Hepatocyte (in vitro differentiated cells): Measurements from ENCODE around the gene AVEN. TPM values are rescaled to one million over a fixed set of nuclear protein-coding genes. Genes with fewer than 3 reads are reported as not detected.
A peak's percentile ranks its signal among the peaks of the same experiment; 100 is the strongest.

Experiments used
- DNase-seq: peaks from one replicate; pipeline ENCODE4 v3.0.0-alpha.2; 2016; ENCODE audit warnings: low spot score
- H2AFZ ChIP-seq: fragments of 200-600 bp; sonication (generic); 2 replicates; pipeline ENCODE4 v1.6.0; 2016; ENCODE audit warnings: antibody characterized with exemption, mild to moderate bottlenecking
- H3K27ac ChIP-seq: fragments of 200-600 bp; sonication (generic); 2 replicates; pipeline ENCODE4 v1.5.1; 2016; ENCODE audit warnings: mild to moderate bottlenecking
- H3K27me3 ChIP-seq: fragments of 200-600 bp; sonication (generic); 2 replicates; pipeline ENCODE4 v1.6.1; 2016
- H3K36me3 ChIP-seq: fragments of 200-600 bp; sonication (generic); replicated peaks from 2 replicates; pipeline ENCODE4 v1.5.1; 2016; ENCODE audit warnings: low read depth; ENCODE audit not compliant: insufficient read depth
- H3K4me1 ChIP-seq: fragments of 200-600 bp; sonication (generic); 2 replicates; pipeline ENCODE4 v1.5.1; 2016; ENCODE audit warnings: mild to moderate bottlenecking, moderate library complexity; ENCODE audit not compliant: insufficient read depth
- H3K4me2 ChIP-seq: fragments of 200-600 bp; sonication (generic); 2 replicates; pipeline ENCODE4 v1.6.0; 2016
- H3K4me3 ChIP-seq: fragments of 200-600 bp; sonication (generic); 2 replicates; pipeline ENCODE4 v1.5.1; 2016; ENCODE audit warnings: mild to moderate bottlenecking
- H3K79me2 ChIP-seq: fragments of 200-600 bp; sonication (generic); 2 replicates; pipeline ENCODE4 v1.6.0; 2017; ENCODE audit warnings: mild to moderate bottlenecking
- H3K9me2 ChIP-seq: fragments of 200-600 bp; sonication (generic); replicated peaks from 2 replicates; pipeline ENCODE4 v1.6.0; 2017; ENCODE audit warnings: mild to moderate bottlenecking; ENCODE audit not compliant: insufficient read depth
- H3K9me3 ChIP-seq: fragments of 200-600 bp; sonication (generic); 2 replicates; pipeline ENCODE4 v1.5.1; 2016; ENCODE audit warnings: low read depth, mild to moderate bottlenecking
- H4K20me1 ChIP-seq: fragments of 200-600 bp; sonication (generic); 2 replicates; pipeline ENCODE4 v1.6.0; 2016; ENCODE audit warnings: mild to moderate bottlenecking; ENCODE audit not compliant: insufficient read depth, poor library complexity, severe bottlenecking
- EZH2 ChIP-seq: fragments of 200-600 bp; sonication (generic); IDR thresholded peaks from 2 replicates; pipeline ENCODE4 v1.6.1; 2016; ENCODE audit warnings: antibody characterized with exemption, mild to moderate bottlenecking, borderline replicate concordance
- EZH2phosphoT487 ChIP-seq: fragments of 200-600 bp; sonication (generic); IDR thresholded peaks from one replicate; pipeline ENCODE4 v1.6.1; 2018; ENCODE audit warnings: antibody characterized with exemption, mild to moderate bottlenecking, low read depth, moderate library complexity; ENCODE audit not compliant: unreplicated experiment, severe bottlenecking
- WGBS: methylation state at CpG from one replicate; pipeline ENCODE4 v1.1.6; 2016; ENCODE audit warnings: low lambda C conversion rate; ENCODE audit errors: missing lambda C conversion rate; 5-methylcytosine and 5-hydroxymethylcytosine counted together
- polyA plus RNA-seq: library from polyadenylated mRNA; unstranded; fragments of >200 nt; fragmentation: Nextera tagmentation; extraction: Ambion mirVana; gene quantifications from 2 replicates; pipeline ENCODE4 v1.2.1, GENCODE V29; 2016
- total RNA-seq: library from RNA; depleted of rRNA; stranded (reverse); fragments of >200 nt; gene quantifications from 2 replicates; pipeline ENCODE4 v1.2.3, GENCODE V29; 2014
- TF ChIP-seq, protein P1 (sequence below): fragments of 200-600 bp; sonication (generic); IDR thresholded peaks from 2 replicates; pipeline ENCODE4 v1.5.1; 2016; ENCODE audit warnings: antibody characterized with exemption, mild to moderate bottlenecking; ENCODE audit not compliant: poor library complexity

AVEN gene
- total and polyA plus RNA-seq, 2 experiments from 2014 or later: 14.8 to 16.4 TPM

DNA sequence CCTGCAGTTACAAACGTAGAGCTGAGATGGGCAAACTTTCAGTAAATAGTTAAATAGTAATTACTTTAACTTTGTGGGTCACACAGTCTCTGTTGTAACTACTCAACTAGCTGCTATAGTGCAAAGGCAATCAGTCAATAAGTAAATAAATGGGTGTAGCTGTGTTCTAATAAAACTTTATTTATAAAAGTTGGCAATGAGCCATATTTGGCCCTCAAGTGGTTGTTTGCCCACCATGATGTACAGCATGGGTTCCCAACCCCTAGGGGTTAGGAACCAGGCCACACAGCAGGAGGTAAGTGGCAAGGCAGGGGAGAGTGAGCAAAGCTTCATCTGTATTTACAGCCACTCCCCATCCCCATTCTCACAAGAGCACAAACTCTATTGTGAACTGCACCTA lies 115.6 kb downstream of the AVEN start:
- no peak for DNase-seq
- no peaks in the 10 kb centered on the region for H3K36me3 ChIP-seq
- no peak overlapping the region for H3K4me3 ChIP-seq
- H3K27ac ChIP-seq: no peak overlapping the region
- 82% methylated on average over 1 of the region's 1 CpG for WGBS
- H3K4me2 ChIP-seq: no peak overlapping the region
- H3K27me3 ChIP-seq: no peaks in the 10 kb centered on the region
- no peaks in the 10 kb centered on the region for H3K4me1 ChIP-seq
- no peaks in the 10 kb centered on the region for H3K79me2 ChIP-seq
- no peak overlapping the region for H2AFZ ChIP-seq
- H4K20me1 ChIP-seq: no peaks in the 10 kb centered on the region
- no peak for TF ChIP-seq EZH2
- no peak for TF ChIP-seq EZH2phosphoT487
- TF ChIP-seq, protein P1, sequence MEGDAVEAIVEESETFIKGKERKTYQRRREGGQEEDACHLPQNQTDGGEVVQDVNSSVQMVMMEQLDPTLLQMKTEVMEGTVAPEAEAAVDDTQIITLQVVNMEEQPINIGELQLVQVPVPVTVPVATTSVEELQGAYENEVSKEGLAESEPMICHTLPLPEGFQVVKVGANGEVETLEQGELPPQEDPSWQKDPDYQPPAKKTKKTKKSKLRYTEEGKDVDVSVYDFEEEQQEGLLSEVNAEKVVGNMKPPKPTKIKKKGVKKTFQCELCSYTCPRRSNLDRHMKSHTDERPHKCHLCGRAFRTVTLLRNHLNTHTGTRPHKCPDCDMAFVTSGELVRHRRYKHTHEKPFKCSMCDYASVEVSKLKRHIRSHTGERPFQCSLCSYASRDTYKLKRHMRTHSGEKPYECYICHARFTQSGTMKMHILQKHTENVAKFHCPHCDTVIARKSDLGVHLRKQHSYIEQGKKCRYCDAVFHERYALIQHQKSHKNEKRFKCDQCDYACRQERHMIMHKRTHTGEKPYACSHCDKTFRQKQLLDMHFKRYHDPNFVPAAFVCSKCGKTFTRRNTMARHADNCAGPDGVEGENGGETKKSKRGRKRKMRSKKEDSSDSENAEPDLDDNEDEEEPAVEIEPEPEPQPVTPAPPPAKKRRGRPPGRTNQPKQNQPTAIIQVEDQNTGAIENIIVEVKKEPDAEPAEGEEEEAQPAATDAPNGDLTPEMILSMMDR: no peak
- no peaks in the 10 kb centered on the region for H3K9me2 ChIP-seq
- no peaks in the 10 kb centered on the region for H3K9me3 ChIP-seq

DNA sequence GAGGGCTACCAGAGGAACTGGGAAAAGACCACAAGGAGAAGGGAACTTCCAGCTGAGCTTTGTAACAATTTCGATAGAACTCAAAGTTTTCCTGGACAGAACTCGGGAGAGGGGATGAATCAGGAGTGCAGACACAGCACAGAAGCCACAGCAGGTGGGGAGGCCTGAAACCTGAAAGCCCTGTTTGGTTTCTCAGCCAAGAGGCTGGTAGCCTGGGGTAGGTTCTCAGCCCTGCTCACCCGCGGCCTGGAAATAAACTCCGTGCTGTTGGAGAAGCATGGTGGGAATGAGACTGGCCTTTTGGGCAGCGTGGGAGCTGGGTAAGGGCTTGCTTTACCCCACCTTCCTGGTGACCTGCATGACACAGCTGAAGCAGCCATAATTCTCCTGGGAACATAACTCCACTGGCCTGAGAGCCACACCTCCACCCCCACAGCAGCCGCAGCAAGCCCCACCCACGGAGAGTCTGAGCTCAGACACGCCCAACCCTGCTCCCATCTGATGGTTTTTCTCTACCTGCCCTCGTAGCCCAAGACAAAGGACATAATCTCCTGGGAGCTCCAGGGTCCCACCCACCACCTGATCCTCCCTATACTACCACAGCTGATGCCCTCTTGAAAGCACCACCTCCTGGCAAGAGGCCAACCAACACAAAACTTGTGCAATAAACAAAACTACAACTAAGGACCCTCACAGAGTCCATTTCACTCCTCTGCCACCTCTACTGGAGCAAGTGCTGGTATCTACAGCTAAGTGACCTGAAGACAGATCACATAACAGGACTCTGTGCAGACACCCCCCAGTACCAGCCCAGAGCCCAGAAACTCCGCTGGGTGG lies 123.2 kb downstream of the AVEN start:
- TF ChIP-seq EZH2phosphoT487 (no peak), EZH2 (no peak)
- TF ChIP-seq, protein P1: no peak
- 65% methylated on average over 11 of the region's 11 CpGs for WGBS
- H3K27me3 ChIP-seq: no peaks in the 10 kb centered on the region
- no peaks in the 10 kb centered on the region for H3K9me3 ChIP-seq
- H3K4me1 ChIP-seq: no peaks in the 10 kb centered on the region
- no peak overlapping the region for H2AFZ ChIP-seq
- H3K9me2 ChIP-seq: no peaks in the 10 kb centered on the region
- H3K79me2 ChIP-seq: peaks cover 3% of the 10 kb centered on the region
- no peaks in the 10 kb centered on the region for H4K20me1 ChIP-seq
- peak; percentile 45 for DNase-seq
- H3K4me2 ChIP-seq: no peak overlapping the region
- no peak overlapping the region for H3K27ac ChIP-seq
- no peaks in the 10 kb centered on the region for H3K36me3 ChIP-seq
- H3K4me3 ChIP-seq: no peak overlapping the region

DNA sequence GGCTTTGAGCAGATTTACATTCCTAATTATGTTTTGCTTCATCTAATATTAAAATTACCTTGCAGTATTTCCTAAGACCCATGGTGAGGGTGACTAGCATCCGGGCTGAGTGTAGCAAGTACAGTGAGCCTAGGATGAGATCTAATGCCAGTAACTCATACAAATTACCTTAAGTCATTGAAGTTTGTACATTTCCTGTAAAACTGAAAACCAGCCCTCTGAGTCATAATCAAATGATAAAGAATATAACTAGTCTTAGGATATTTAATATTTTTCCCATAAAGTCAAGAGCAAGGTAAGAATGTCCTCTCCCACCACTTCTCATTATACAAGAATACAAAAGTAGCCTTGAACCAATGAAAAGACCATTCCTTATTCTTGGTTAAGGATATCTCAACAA lies 125.5 kb downstream of the AVEN start:
- Histone ChIP-seq H2AFZ (no peak overlapping the region), H3K36me3 (no peaks in the 10 kb centered on the region), H3K27ac (no peak overlapping the region), H3K4me2 (no peak overlapping the region), H3K79me2 (peaks cover 3% of the 10 kb centered on the region), H3K9me2 (no peaks in the 10 kb centered on the region), H3K4me1 (no peaks in the 10 kb centered on the region), H4K20me1 (no peaks in the 10 kb centered on the region), H3K9me3 (no peaks in the 10 kb centered on the region), H3K4me3 (no peak overlapping the region), H3K27me3 (no peaks in the 10 kb centered on the region)
- 96% methylated on average over 1 of the region's 1 CpG for WGBS
- no peak for DNase-seq
- no peak for TF ChIP-seq EZH2phosphoT487
- no peak for TF ChIP-seq EZH2
- TF ChIP-seq, protein P1: no peak

DNA sequence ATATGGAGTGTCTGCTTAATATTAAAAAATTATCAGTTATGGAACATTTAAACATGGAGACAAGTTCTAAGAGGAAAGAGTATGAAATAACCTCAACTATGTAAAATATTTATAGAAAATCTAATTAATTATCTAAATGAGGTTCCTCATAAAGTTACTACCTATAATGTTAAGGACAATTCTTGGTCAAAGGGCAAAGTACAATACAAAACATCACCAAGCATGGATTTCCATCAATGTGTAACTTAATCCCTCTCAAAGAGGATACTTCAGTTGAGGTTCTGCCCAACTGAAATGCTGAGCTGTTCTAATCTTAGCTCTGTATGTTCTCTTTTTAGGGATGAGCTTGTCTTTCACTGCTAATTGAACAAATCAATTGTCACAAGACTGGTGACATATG lies 126.7 kb downstream of the AVEN start:
- no peak for DNase-seq
- no peaks in the 10 kb centered on the region for H4K20me1 ChIP-seq
- TF ChIP-seq, protein P1: no peak
- TF ChIP-seq EZH2: no peak
- H3K36me3 ChIP-seq: no peaks in the 10 kb centered on the region
- H3K27me3 ChIP-seq: no peaks in the 10 kb centered on the region
- no peaks in the 10 kb centered on the region for H3K9me3 ChIP-seq
- H3K4me1 ChIP-seq: no peaks in the 10 kb centered on the region
- peaks cover 3% of the 10 kb centered on the region for H3K79me2 ChIP-seq
- H2AFZ ChIP-seq: no peak overlapping the region
- no peak overlapping the region for H3K27ac ChIP-seq
- H3K4me3 ChIP-seq: no peak overlapping the region
- no peak overlapping the region for H3K4me2 ChIP-seq
- no peaks in the 10 kb centered on the region for H3K9me2 ChIP-seq
